ENCODE measurements around the gene GPR4. TPM values are rescaled to one million over a fixed set of nuclear protein-coding genes. Genes with fewer than 3 reads are reported as not detected.

Gene GPR4
- total RNA-seq, 4 donors from 2014 or later, result 2.0 to 10.4 (median 5.9) TPM

GRCh38 chr19:45616704-45617017 lies 14.6 kb upstream of the GPR4 start:
- no peak for TF ChIP-seq CTCF (IDR thresholded peaks at IDR 0.05; ENCODE audit: low read depth)

GRCh38 chr19:45615795-45616703 lies 14.0 kb upstream of the GPR4 start:
- no peak for TF ChIP-seq CTCF (IDR thresholded peaks at IDR 0.05; ENCODE audit: low read depth)

- no peak for TF ChIP-seq CTCF (IDR thresholded peaks at IDR 0.05; ENCODE audit: low read depth)
These were observed 12.1 kb upstream of the GPR4 start for GRCh38 chr19:45613926-45614725.

DNA sequence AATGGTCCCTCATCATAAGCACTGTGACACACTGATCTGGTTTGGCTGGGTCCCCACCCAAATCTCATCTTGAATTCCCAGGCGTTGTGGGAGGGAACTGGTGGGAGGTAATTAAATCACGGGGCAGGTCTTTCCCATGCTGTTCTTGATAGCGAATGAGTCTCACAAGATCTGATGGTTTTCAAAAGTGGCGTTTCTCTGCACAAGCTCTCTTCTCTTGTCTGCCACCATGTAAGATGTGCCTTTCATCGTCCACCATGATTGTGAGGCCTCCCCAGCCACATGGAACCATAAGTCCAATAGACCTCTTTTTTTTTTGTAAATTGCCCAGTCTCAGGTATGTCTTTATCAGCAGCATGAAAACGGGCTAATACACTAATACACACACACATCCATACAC lies 6.9 kb upstream of the GPR4 start:
- TF ChIP-seq CTCF (IDR thresholded peaks at IDR 0.05; ENCODE audit: low read depth), result no peak

GRCh38 chr19:45607071-45608029 lies 5.3 kb upstream of the GPR4 start:
- no peak for TF ChIP-seq CTCF (IDR thresholded peaks at IDR 0.05; ENCODE audit: low read depth)

- no peak for TF ChIP-seq CTCF (IDR thresholded peaks at IDR 0.05; ENCODE audit: low read depth)
These were observed 897 bp downstream of the GPR4 start for GRCh38 chr19:45601115-45601514.
